IMR-90 (cell line): Measurements from ENCODE around the gene ATP13A2. TPM values are rescaled to one million over a fixed set of nuclear protein-coding genes. Genes with fewer than 3 reads are reported as not detected.

Source experiments
- ATAC-seq: fragments of 200-7000 bp; cut with Tn5 transposase; 2 replicates; pipeline ENCODE4 v1.9.1; 2020; ENCODE audit warnings: low read depth, mild to moderate bottlenecking, moderate library complexity
- BruUV-seq: library from RNA; stranded (reverse); fragments of 400-500 nt; replicated peaks from 2 replicates; lab custom pipeline; 2021; lab: Mats Ljungman, UMichigan
- CTCF ChIA-PET: fragments of 300-600 bp; formaldehyde crosslinking; extraction: SDS; loops from one replicate; lab custom pipeline; 2021; ENCODE audit warnings: antibody characterized with exemption; lab: Yijun Ruan, JAX
- POLR2A ChIA-PET: fragments of 300-600 bp; sonication (Branson Sonifier 250); formaldehyde crosslinking; loops from one replicate; lab custom pipeline; 2022; ENCODE audit warnings: antibody characterized with exemption; ENCODE audit not compliant: unreplicated experiment; lab: Charles Lee
- DNase-seq: peaks from one replicate; pipeline ENCODE4 v3.0.0; 2013
- H2AFZ ChIP-seq: replicated peaks from 2 replicates; pipeline ENCODE3; 2013; ENCODE audit warnings: low read length, mild to moderate bottlenecking; ENCODE audit not compliant: poor library complexity
- H2AK5ac ChIP-seq: 2 replicates; pipeline ENCODE4 v1.6.1; 2013; ENCODE audit warnings: low read depth, low read length, inconsistent platforms
- H2AK9ac ChIP-seq: replicated peaks from 2 replicates; pipeline ENCODE3; 2013; ENCODE audit warnings: mild to moderate bottlenecking, low read depth, low read length, moderate library complexity; ENCODE audit not compliant: poor library complexity
- H2BK120ac ChIP-seq: 2 replicates; pipeline ENCODE4 v1.6.1; 2013; ENCODE audit warnings: low read depth, low read length, inconsistent platforms
- H2BK15ac ChIP-seq: 3 replicates; pipeline ENCODE4 v1.6.1; 2013; ENCODE audit warnings: low read depth, low read length, inconsistent platforms
- H2BK20ac ChIP-seq: 2 replicates; pipeline ENCODE4 v1.6.1; 2013; ENCODE audit warnings: low read depth, mild to moderate bottlenecking, inconsistent platforms, low read length, moderate library complexity
- H2BK5ac ChIP-seq: 2 replicates; pipeline ENCODE4 v1.6.1; 2013; ENCODE audit warnings: mild to moderate bottlenecking, low read depth, low read length, inconsistent platforms; ENCODE audit not compliant: poor library complexity, severe bottlenecking
- H3K14ac ChIP-seq: replicated peaks from 2 replicates; pipeline ENCODE4 v1.6.1; 2013; ENCODE audit warnings: low read depth, low read length, inconsistent platforms
- H3K18ac ChIP-seq: 2 replicates; pipeline ENCODE4 v1.6.1; 2013; ENCODE audit warnings: low read depth, low read length, control low read depth
- H3K23ac ChIP-seq: 2 replicates; pipeline ENCODE4 v1.6.1; 2013; ENCODE audit warnings: low read depth, low read length, inconsistent platforms
- H3K27ac ChIP-seq: 2 replicates; pipeline ENCODE4 v1.5.1; 2013; ENCODE audit warnings: mild to moderate bottlenecking, control low read depth, low read length; ENCODE audit not compliant: insufficient read depth
- H3K27me3 ChIP-seq: 2 replicates; pipeline ENCODE4 v1.6.1; 2013; ENCODE audit warnings: low read length; ENCODE audit not compliant: control insufficient read depth, insufficient read depth
- H3K36me3 ChIP-seq: 2 replicates; pipeline ENCODE4 v1.6.1; 2013; ENCODE audit warnings: low read length, mixed read lengths; ENCODE audit not compliant: control insufficient read depth, insufficient read depth
- H3K4ac ChIP-seq: 2 replicates; pipeline ENCODE4 v1.6.1; 2013; ENCODE audit warnings: low read depth, low read length, inconsistent platforms
- H3K4me1 ChIP-seq: 2 replicates; pipeline ENCODE4 v1.6.1; 2013; ENCODE audit warnings: low read length, mixed read lengths; ENCODE audit not compliant: control insufficient read depth, insufficient read depth
- H3K4me2 ChIP-seq: 2 replicates; pipeline ENCODE4 v1.6.1; 2013; ENCODE audit warnings: low read depth, mild to moderate bottlenecking, control low read depth, low read length, moderate library complexity
- H3K4me3 ChIP-seq: 2 replicates; pipeline ENCODE4 v1.5.1; 2013; ENCODE audit warnings: low read depth, mild to moderate bottlenecking, control low read depth, low read length, moderate library complexity; ENCODE audit not compliant: insufficient read depth
- H3K56ac ChIP-seq: 2 replicates; pipeline ENCODE4 v1.6.1; 2013; ENCODE audit warnings: low read length, inconsistent platforms; ENCODE audit not compliant: insufficient read depth; ENCODE audit errors: extremely low read depth
- H3K79me1 ChIP-seq, 2 experiments: 2 replicates each; pipeline ENCODE4 v1.6.1; 2013; ENCODE audit warnings: low read length in 2 of 2, inconsistent platforms in 1 of 2, low read depth in 1 of 2
- H3K9ac ChIP-seq: 2 replicates; pipeline ENCODE4 v1.6.1; 2013; ENCODE audit warnings: low read depth, low read length, control low read depth
- H3K9me1 ChIP-seq: 2 replicates; pipeline ENCODE4 v1.6.1; 2013; ENCODE audit warnings: low read length, inconsistent platforms; ENCODE audit not compliant: insufficient read depth
- H3K9me3 ChIP-seq: 2 replicates; pipeline ENCODE4 v1.6.1; 2013; ENCODE audit warnings: low read length; ENCODE audit not compliant: control insufficient read depth, insufficient read depth
- H4K20me1 ChIP-seq: 2 replicates; pipeline ENCODE4 v1.6.1; 2013; ENCODE audit warnings: low read length, inconsistent platforms; ENCODE audit not compliant: insufficient read depth
- H4K5ac ChIP-seq: 2 replicates; pipeline ENCODE4 v1.6.1; 2013; ENCODE audit warnings: mild to moderate bottlenecking, low read depth, low read length, control low read depth
- H4K8ac ChIP-seq, 2 experiments: 2 replicates each; pipeline ENCODE4 v1.6.1; 2013; ENCODE audit warnings: low read depth in 2 of 2, low read length in 2 of 2, control low read depth in 1 of 2, inconsistent platforms in 1 of 2
- H4K91ac ChIP-seq: 2 replicates; pipeline ENCODE4 v1.6.1; 2013; ENCODE audit warnings: low read depth, low read length, inconsistent platforms; ENCODE audit not compliant: insufficient read depth
- BHLHE40 ChIP-seq: fragments of 150-350 bp; IDR thresholded peaks from 2 replicates; pipeline ENCODE4 v1.6.1; 2016; ENCODE audit warnings: mild to moderate bottlenecking, low read depth, low read length
- CEBPB ChIP-seq: IDR thresholded peaks from 2 replicates; pipeline ENCODE4 v1.6.1; 2012; ENCODE audit warnings: low read depth, low read length, improper control_type of control experiment
- CHD1 ChIP-seq: IDR thresholded peaks from 2 replicates; pipeline ENCODE4 v1.6.1; 2012; ENCODE audit warnings: low read depth, low read length, improper control_type of control experiment
- CTCF ChIP-seq: conservative IDR thresholded peaks from 2 replicates; pipeline ENCODE4 v1.5.1; 2012; ENCODE audit warnings: mild to moderate bottlenecking, low read depth, low read length, improper control_type of control experiment
- ELK1 ChIP-seq: fragments of 150-350 bp; IDR thresholded peaks from 2 replicates; pipeline ENCODE4 v1.6.1; 2016; ENCODE audit warnings: low read depth, mild to moderate bottlenecking, low read length, moderate library complexity, borderline replicate concordance
- FOS ChIP-seq: fragments of 150-350 bp; IDR thresholded peaks from 2 replicates; pipeline ENCODE4 v1.6.1; 2016; ENCODE audit warnings: low read depth, low read length
- MAFK ChIP-seq: IDR thresholded peaks from 2 replicates; pipeline ENCODE4 v1.6.1; 2012; ENCODE audit warnings: low read depth, low read length, improper control_type of control experiment
- MAZ ChIP-seq: IDR thresholded peaks from 2 replicates; pipeline ENCODE4 v1.6.1; 2012; ENCODE audit warnings: low read depth, mild to moderate bottlenecking, low read length, improper control_type of control experiment, moderate library complexity, borderline replicate concordance
- MXI1 ChIP-seq: IDR thresholded peaks from 2 replicates; pipeline ENCODE4 v1.6.1; 2012; ENCODE audit warnings: low read depth, mild to moderate bottlenecking, low read length, moderate library complexity, borderline replicate concordance
- NFE2L2 ChIP-seq: fragments of 150-350 bp; IDR thresholded peaks from 2 replicates; pipeline ENCODE4 v1.6.1; 2016; ENCODE audit warnings: low read depth, mild to moderate bottlenecking, low read length
- POLR2A ChIP-seq: IDR thresholded peaks from 2 replicates; pipeline ENCODE4 v1.6.1; 2012; ENCODE audit warnings: mild to moderate bottlenecking, low read depth, low read length
- RAD21 ChIP-seq: IDR thresholded peaks from 2 replicates; pipeline ENCODE4 v1.6.1; 2012; ENCODE audit warnings: low read length, improper control_type of control experiment
- RCOR1 ChIP-seq: IDR thresholded peaks from 2 replicates; pipeline ENCODE4 v1.6.1; 2012; ENCODE audit warnings: mild to moderate bottlenecking, low read length, improper control_type of control experiment; ENCODE audit not compliant: insufficient replicate concordance
- RFX5 ChIP-seq: IDR thresholded peaks from 2 replicates; pipeline ENCODE4 v1.8.0; 2012; ENCODE audit warnings: low read depth, mild to moderate bottlenecking, low read length, moderate library complexity
- SMC3 ChIP-seq: fragments of 150-350 bp; IDR thresholded peaks from 2 replicates; pipeline ENCODE4 v1.6.1; 2016; ENCODE audit warnings: low read depth, mild to moderate bottlenecking, antibody characterized with exemption, low read length, moderate library complexity
- USF2 ChIP-seq: fragments of 150-350 bp; IDR thresholded peaks from 2 replicates; pipeline ENCODE4 v1.6.1; 2017; ENCODE audit warnings: mild to moderate bottlenecking, antibody characterized with exemption, low read length, low read depth
- WGBS, 2 experiments: methylation state at CpG; one replicate each; pipeline versions ENCODE4 v1.1.5 to v1.1.7; 2013; ENCODE audit warnings: missing lambda C conversion rate in 2 of 2; ENCODE audit not compliant: insufficient read length in 1 of 2; ENCODE audit errors: extremely low coverage in 2 of 2; 5-methylcytosine and 5-hydroxymethylcytosine counted together
- dilution Hi-C: fragments of 300-500 bp; cut with HindIII; formaldehyde crosslinking; loops from one replicate; pipeline ENCODE4 v1.14.3; 2018; ENCODE audit warnings: low sequenced_read_pairs; ENCODE audit not compliant: unreplicated experiment
- in situ Hi-C: fragments of 300-500 bp; cut with MboI; formaldehyde crosslinking; loops from 3 replicates; pipeline ENCODE4 v1.14.3; 2019; ENCODE audit warnings: low sequenced_read_pairs, inconsistent platforms, mixed read lengths
- intact Hi-C: fragments of 100-400 bp; cut with micrococcal nuclease; formaldehyde crosslinking; loops from 2 replicates; pipeline ENCODE4 v1.10.0; 2022
- polyA plus RNA-seq, 3 experiments: library from polyadenylated mRNA; depleted of rRNA; stranded (reverse); fragments of >200 nt; gene quantifications; 2 replicates each; pipeline ENCODE4 v1.2.3, GENCODE V29; 2012; ENCODE audit warnings: low replicate concordance in 1 of 3
- total RNA-seq: library from RNA; depleted of rRNA; stranded (reverse); fragments of >200 nt; gene quantifications from 2 replicates; pipeline ENCODE4 v1.2.3, GENCODE V29; 2012

ATP13A2 gene
- total and polyA plus RNA-seq, 2 of the 4 experiments (the other 2 are of a cell fraction), result 5.7 to 18.9 TPM

GRCh38 chr1:17002524-17002902 is 9.2 kb downstream of the ATP13A2 start:
- intact Hi-C loops, result no loop called here
- ChIA-PET CTCF (no interaction called here), POLR2A (no interaction called here)
- no peak overlapping the region for H2BK15ac ChIP-seq
- no peak overlapping the region for H3K9ac ChIP-seq
- no peak overlapping the region for H2AK5ac ChIP-seq
- H2BK20ac ChIP-seq, result no peak overlapping the region
- H3K4me1 ChIP-seq, result peaks cover 2% of the 10 kb centered on the region; the same call in 1 of the 2 replicates
- in situ Hi-C loops, result no loop called here
- dilution Hi-C loops, result no loop called here
- H3K27me3 ChIP-seq, result no peaks in the 10 kb centered on the region
- no peak overlapping the region for H3K27ac ChIP-seq
- H3K9me1 ChIP-seq, result no peaks in the 10 kb centered on the region; the same call in 1 of the 2 replicates
- H3K36me3 ChIP-seq, result peaks cover 25% of the 10 kb centered on the region
- H2AK9ac ChIP-seq, result no peak overlapping the region
- TF ChIP-seq CEBPB, result no peak
- TF ChIP-seq MXI1, result no peak
- TF ChIP-seq MAFK, result no peak
- no peak for TF ChIP-seq RAD21
- no peak for TF ChIP-seq POLR2A
- TF ChIP-seq BHLHE40, result no peak
- no peak for TF ChIP-seq MAZ
- TF ChIP-seq CTCF, result no peak
- TF ChIP-seq RFX5, result no peak
- TF ChIP-seq FOS, result no peak
- TF ChIP-seq RCOR1, result no peak
- no peak for TF ChIP-seq USF2
- no peak for TF ChIP-seq CHD1
- TF ChIP-seq ELK1, result no peak
- no peak for TF ChIP-seq NFE2L2
- no peak for TF ChIP-seq SMC3
- no peak overlapping the region for H3K4me3 ChIP-seq
- no peak overlapping the region for H4K5ac ChIP-seq
- H3K4me2 ChIP-seq, result no peak overlapping the region
- no peak overlapping the region for H2AFZ ChIP-seq
- H3K14ac ChIP-seq, result no peak overlapping the region
- no peak overlapping the region for H3K56ac ChIP-seq
- no peak for DNase-seq
- peaks cover 10% of the 10 kb centered on the region for H4K20me1 ChIP-seq
- H3K18ac ChIP-seq, result no peak overlapping the region
- BruUV-seq, result no TSS peak
- no peak overlapping the region for H2BK5ac ChIP-seq
- no peaks in the 10 kb centered on the region for H3K9me3 ChIP-seq
- WGBS, 2 experiments, result no CpG with 5 or more reads among the region's 4 CpGs
- no peak overlapping the region for H3K4ac ChIP-seq
- H4K91ac ChIP-seq, result no peak overlapping the region
- H2BK120ac ChIP-seq, result no peak overlapping the region
- H3K23ac ChIP-seq, result no peak overlapping the region
- no peak for ATAC-seq
- H3K79me1 ChIP-seq, result no peaks in the 10 kb centered on the region
- no peak overlapping the region for H4K8ac ChIP-seq
